ENCODE data around the gene ZNF793.

The ZNF793 gene

DNA sequence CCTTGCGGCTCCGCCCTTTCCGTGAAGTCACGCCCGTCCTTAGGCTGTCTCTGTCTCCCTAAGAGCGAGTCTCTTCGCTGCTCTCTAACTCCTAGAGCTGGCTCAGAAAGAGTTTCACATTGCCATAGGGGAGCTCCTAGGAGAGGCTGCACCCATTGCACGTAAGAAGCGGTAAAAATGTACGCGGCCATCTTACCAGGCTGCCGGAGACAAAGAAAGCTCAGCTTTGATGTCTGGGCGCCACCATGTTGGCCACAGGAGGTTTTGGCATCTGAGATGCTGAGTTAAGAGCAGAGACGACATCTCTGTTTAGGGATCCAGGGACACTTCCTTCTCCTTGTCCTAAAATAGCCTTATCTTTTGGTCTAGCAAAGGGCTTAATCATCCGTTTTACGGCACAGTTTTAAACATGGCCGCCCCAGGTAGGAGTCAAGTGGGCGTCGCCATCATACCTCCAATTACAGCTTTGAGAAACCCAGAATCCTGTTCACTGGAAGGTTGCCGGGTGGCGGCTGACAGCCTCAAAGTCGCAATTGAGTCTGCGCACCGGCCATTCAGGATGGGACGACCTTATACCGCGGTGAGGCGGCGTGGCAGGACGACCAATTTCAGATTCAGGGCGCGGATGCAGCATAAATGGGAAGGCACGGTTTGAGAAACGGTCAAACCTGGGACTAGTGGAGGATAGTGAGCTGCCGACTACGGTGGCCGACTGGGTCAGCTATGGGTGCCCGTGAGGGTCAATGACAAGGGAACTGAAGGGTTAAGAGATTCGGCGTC is at the start of gene ZNF793:
TSS of gene ZNF793 (plus strand) at position 553 of the 780 bp plus-strand sequence. CDS start 16,501 bp downstream, outside the sequence.
- peak; percentile 70 for DNase-seq

DNA sequence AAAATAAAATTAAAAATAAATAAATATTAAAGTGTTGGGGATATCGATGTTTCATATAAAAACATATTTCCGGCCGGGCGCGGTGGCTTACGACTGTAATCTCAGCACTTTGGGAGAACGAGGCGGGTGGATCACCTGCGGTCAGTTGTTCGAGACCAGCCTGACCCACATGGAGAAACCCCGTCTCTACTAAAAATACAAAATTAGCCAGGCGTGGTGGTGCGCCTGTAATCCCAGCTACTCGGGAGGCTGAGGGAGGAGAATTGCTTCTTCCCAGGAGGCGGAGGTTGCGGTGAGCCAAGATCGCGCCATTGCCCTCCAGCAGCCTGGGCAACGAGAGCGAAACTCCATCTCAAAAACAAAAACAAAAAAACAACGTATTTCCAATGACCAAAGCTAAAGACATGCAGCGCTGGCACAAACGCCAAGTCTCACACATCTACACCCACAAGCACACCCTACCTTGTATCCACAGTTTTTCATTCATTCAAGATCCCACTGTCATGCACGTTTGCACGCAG is 40.4 kb upstream of the ZNF793 start:
- no peak for DNase-seq

DNA sequence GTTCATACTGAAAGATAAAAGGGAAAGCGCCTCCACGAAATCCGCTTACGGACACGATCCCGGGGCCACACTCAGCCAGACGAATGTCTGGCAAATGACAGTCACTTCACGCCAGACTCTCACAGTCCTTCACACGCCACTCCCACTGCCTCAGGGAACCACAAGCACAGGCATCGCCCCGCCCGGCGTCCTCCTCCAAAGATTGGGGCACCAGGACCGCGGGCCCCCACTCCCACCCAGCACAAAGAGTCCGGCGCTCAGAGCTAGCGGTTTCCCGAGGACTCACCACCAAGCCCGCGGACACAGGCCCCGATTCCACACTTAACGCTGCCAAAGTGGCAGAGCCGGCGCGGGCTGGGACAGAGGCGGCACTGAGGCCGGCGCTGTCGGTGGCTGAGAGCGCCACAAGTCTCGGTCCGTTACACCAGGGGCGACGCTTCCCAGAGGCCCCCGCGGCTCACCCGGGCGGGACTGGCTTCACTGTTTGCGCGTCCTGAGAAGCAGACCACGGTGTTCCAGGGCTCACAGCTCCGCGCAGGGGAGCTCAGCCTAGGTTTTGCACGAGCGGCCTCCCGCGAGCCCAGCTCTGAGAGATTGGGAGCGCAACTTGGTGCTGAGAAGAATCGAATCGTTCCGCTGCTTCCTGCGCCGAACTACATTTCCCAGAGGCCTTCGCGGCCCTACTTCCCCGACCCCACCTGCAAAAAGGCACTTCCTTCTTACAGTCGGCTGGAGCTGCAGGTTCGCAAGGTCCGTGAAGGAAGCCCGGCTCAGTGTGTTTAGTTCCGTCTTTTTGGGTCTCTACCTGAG is 39.7 kb upstream of the ZNF793 start, which contains the start of gene ZNF569:
TSS of gene ZNF569 (minus strand) at position 647 of the 810 bp plus-strand sequence. CDS start 22,523 bp downstream, outside the sequence.
- DNase-seq, result peak; percentile 91

DNA sequence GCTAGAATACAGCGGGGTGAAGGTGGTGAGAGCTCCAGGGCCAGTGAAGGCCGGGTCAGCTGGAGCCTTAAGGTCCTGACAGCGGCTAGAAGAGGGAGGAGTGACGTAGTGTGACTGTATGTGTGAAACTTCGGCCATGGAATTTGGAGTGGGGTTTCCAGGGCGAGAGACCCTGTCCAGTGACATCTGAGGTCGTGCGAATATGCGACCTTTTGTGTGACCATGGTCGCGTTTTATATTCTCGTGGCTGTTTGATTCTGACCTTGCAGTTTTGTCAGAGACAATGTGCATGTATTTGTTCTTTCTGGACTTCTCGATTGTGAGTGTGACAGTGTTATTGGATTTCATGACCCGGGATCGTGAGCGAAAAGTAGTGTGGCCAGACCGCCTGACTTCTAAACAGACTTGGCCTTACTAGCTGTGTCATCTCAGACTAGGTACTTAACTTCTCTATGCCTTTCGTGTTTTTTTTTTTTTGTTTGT is 39.1 kb upstream of the ZNF793 start:
- no peak for DNase-seq

DNA sequence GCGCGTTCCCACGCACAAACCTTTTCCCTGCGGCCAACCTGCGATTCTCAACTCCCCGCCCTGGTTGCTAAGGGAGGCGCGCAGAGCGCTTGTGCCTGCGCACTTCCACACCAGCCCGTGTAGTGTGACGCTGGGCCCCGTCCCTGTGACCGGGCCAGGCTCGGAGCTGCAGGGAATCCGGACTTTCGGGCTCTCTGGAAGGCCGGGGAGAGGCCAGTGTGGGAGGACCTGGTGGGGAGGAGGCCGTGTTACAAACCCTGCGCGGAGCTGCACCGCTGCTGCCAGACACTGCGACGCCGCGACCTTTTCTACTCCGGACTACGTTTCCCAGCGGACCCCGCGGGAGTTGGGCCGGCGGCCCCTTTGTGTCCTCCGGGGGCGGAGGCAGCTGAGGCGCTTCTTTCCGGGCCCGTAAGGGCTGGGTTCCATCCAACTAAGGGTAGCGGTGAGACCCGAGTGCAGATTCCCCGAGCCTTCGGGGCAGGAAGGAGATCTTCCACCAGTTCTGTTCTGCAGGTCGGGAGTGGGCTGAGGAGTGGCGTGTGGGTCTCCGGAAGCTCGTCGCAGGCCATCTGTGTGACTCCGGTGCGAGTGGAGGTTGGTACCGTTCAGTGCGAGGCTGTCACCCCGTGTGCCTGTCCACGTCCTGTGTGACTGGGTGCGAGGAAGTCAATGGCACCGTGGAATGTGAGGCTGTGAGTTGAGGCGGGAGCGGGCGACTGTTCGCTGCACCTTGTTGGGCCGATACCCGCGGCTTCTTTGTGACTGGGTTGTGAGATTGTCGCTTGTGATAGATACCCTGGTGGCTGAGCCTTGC is 37.6 kb upstream of the ZNF793 start, which contains the start of gene ZNF570:
TSS of gene ZNF570 (plus strand) at position 396 of the 817 bp plus-strand sequence. CDS start 999 bp downstream, outside the sequence.
- peak; percentile 89 for DNase-seq

DNA sequence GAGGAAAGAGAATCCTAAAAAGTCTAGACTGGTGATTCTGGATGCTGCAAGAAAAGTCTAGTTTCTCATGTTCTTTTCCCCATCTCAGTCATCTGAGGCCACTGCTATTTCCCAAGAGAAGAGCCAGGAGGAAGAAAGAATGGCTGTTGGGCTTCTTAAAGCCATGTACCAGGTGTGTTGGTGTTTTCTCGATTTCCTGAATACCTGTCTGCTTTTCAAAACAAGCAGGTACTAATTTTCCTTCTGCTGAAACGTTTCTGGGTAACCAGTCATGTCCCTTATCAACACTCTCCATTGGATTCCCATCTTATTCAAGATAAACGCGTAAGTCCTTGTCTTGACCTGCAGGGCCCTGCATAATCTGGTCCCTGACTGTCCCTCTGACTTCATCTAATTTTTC is 36.5 kb upstream of the ZNF793 start:
- DNase-seq, result no peak

DNA sequence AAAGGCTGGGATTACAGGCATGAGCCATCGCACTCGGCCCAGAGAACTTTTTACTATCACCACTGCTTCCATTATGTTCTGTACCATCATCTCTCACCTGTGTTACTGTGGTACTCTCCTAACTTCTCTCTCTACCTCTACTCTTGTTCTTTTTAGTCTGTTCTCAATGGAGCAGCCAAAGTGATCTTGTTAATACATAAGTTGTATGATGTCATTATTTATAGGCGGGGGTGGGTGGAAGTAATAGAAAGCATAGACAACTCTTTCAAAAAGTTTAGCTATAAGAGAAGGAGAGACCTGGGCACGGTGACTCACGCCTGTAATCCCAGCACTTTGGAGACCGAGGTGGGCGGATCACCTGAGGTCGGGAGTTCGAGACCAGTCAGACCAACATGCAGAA is 34.6 kb upstream of the ZNF793 start:
- no peak for DNase-seq

DNA sequence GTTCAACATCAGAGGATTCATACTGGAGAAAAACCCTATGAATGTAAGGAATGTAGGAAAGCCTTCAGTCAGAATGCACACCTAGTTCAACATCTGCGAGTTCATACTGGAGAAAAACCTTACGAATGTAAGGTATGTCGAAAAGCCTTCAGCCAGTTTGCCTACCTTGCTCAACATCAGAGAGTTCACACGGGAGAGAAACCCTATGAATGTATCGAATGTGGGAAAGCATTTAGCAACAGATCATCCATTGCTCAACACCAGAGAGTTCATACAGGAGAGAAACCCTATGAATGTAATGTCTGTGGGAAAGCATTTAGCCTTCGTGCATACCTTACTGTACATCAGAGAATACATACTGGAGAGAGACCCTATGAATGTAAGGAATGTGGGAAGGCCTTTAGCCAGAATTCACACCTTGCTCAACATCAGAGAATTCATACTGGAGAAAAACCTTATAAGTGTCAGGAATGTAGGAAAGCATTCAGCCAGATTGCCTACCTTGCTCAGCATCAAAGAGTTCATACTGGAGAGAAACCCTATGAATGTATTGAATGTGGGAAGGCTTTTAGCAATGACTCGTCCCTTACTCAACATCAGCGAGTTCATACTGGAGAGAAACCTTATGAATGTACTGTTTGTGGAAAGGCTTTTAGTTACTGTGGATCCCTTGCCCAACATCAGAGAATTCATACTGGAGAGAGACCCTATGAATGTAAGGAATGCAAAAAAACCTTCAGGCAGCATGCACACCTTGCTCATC is 22.2 kb upstream of the ZNF793 start:
- DNase-seq, result no peak

DNA sequence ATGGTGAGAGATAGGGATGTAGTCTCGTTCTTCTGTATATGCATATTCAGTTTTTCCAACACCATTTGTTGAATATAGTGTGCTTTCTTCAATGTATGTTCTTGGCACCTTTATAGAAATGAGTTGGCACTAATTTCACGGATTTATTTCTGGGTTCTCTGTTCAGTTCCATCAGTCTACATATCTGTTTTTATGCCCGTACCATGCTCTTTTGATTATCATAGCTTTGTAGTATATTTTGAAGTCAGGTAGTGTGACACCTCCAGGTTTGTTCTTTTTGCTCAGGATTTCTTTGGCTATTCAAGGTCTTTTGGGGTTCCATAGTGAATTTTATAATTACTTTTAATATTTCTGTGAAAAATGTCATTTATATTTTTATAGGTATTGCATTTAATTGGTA is 14.5 kb upstream of the ZNF793 start:
- DNase-seq, result no peak

DNA sequence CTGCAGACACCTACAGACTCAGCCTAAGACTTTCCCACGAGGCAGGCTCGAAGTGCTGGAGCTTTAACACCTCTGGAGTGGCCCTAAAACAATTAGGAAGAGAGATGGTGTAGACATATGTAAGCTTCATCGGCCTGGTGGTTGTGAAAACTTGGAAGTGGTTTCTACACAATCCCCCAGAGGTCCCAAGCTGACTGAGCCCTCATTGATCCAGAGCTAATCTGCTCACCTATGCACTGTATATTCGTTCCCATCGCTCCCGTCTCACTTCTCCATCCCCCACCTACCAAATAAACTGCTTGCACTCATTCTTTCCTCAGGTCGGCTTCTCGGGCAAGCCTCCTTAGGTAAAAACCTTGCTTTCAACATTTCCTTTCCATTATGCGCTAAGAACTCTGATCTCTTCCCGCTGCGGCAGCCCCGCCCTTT is 767 bp upstream of the ZNF793 start:
- DNase-seq, result no peak

DNA sequence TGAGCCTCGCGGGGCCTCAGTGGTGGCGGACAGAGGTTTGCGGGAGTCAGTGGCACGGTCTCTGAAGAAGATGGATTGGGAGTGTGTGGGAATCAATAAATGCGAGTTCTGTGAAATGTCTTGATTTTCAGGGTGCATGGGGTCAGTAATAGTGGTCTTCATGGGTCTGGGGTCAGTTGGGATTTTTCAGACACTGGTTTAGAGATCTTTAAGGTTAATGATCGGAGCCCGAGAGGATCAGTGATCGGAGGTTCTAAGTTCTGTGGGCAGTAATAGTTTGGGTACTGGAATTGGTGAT is 377 bp downstream of the ZNF793 start:
- no peak for DNase-seq

DNA sequence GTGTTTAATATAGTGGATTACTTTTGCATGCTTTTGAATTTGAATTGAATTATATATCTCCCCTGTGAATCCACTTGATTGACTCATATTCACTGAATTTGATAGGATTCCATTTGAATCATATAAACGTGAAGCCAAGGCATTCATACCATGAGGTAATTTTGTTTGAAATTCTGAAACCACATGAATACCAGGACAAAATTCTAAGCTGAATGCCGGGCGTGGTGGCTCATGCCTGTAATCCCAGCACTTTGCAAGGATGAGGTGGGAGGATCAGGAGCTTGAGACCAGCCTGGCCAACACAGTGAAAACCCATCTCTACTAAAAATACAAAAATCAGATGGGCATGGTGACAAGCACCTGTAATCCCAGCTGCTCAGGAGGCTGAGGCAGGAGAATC is 4.4 kb downstream of the ZNF793 start:
- DNase-seq, result no peak

DNA sequence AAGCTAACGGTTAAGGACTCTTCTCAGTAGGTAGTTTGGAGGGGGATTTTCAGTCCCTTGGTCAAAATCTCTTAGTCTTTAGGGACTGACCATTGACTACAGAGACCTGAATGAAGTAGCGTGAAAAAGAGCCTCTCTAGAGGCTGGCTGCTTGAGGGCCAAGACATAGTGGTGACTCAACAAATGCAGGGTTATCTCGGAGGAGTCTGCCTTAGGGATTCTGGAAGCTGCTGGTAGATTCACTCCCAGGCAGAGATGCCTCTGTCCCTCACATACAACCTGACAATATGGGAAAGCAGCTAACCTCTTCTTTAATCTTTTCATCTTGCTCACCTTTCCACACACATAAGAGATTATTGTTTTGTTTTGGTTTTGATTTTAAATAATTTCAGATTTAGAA is 5.1 kb downstream of the ZNF793 start:
- DNase-seq, result no peak

DNA sequence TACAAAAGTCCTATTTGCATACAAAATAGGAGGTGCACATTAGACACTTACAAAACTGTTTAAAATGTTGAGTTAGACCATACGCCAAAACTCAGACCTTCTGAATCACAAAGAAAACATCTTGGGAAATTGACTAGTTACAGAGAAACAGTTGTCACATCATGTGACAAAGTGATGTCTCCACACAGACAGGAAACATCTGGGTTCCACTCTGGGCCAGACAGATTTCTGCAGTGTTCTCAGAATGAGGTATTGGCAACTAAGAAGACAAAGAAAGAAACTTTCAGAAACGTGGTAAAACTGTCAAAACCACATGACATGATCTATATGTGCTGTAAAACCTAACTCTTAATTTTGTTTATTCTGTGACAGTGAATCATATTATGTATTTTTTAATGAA is 6.7 kb downstream of the ZNF793 start:
- DNase-seq, result no peak

DNA sequence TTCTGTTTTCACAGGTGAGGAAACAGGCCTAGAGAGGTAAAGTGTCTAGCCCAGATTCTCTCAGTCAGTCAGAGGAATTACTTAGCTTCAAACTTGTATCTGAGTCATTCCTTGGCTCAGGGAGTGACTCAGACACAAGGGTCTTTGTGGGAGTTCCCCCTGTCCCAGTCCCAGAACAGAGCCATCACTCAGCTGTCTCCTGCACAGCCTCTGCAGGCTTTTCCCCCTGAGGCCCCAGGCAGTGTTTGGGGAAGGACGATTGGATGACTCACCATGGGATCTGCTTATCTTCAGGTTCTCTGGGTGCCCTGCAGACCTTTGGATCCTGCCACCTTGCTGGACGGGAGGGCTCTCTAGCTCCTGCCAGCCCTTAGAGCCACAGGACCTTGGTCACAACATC is 13.2 kb downstream of the ZNF793 start:
- no peak for DNase-seq

DNA sequence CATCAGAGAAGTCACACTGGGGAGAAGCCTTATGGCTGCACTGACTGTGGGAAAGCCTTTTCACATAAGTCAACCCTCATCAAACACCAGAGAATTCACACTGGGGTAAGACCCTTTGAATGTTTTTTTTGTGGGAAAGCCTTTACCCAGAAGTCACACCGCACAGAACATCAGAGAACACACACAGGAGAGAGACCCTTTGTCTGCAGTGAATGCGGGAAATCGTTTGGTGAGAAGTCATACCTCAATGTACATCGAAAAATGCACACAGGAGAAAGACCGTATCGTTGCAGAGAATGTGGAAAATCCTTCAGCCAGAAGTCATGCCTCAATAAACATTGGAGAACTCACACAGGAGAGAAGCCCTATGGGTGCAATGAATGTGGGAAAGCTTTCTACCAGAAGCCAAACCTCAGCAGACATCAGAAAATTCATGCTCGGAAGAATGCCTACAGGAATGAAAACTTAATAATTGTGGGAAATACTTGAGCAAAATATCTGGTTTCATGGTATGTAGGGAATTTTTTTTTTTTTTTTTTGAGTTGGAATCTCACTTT is 30.7 kb downstream of the ZNF793 start:
- DNase-seq, result no peak

DNA sequence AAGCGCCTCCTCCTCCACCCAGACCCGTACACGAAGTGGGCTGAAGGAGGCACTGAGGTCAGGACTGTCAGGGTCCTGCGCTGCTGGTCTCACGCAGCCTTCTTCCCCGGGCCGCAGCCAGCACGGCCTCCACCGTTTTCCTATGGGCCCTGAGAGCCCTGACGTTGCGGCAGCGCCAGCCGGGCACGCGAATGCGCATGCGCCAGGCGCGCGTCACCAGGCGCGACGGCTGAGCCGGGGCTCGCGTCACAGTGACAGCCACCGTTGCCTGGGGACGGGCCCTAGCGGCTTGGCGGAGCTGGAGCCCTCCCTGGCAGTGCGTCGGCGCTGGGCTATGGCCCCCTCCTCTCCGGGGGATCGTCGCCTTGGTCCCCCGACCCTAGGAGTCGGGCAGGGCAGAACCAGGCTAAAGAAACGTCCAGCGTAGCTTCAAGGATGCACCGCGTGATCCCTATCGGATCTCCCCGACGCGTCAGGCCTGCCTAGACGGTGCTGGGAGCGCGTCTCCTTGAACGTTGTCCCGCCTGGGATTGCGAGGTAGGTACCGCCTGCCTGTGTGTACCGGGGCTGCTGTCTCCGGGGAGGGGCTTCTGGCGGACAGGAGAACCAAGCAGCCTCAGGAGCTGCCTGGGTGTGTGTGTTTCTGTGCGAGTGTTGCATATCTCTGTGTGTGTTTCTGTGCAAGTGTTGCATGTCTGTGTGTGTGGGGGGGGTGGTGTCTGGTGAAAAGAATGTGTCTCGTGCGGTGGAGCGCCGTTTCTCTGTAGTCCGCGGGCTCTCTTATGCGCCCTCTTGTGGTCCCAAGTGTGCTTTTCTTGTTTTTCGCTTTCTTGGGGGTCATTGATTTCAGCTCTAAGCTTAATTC is 44.6 kb downstream of the ZNF793 start:
- DNase-seq, result peak; percentile 72

DNA sequence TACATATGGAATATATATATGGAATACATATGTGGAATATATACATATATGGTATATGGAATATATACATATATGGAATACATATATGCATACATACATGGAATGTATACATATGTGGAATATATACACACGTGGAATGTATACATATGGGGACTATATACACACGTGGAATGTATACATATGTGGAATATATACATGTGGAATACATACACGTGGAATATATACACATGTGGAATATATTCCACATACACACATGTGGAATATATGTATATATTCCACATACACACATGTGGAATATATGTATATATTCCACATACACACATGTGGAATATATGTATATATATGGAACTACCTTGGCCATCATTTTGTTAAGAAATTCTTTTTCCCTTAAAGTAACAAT is 56.8 kb downstream of the ZNF793 start:
- no peak for DNase-seq

DNA sequence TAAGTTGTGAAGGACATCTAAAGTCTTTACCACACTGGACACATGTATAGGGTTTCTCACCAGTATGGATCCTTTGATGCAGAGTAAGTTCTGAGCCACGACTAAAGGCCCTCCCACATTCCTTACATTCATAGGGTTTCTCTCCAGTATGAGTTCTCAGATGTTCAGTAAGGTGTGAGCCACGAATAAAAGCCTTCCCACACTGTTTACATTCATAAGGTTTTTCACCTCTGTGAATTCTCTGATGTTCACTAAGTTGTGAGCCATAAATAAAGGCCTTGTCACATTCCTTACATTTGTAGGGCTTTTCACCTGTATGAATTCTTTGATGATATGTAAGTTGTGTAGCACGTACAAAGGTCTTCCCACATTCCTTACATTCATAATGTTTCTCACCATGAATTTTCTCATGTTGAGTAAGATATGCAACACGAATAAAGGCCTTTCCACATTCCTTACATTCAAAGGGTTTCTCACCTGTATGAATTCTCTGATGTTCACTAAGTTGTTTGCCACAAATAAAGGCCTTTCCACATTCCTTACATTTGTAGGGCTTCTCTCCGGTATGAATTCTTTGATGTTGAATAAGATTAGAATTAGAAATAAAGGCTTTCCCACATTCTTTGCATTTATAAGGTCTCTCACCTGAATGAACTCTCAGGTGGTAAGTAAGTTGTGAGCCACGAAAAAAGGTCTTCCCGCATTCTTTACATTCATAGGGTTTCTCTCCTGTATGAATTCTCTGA is 58.1 kb downstream of the ZNF793 start:
- no peak for DNase-seq

DNA sequence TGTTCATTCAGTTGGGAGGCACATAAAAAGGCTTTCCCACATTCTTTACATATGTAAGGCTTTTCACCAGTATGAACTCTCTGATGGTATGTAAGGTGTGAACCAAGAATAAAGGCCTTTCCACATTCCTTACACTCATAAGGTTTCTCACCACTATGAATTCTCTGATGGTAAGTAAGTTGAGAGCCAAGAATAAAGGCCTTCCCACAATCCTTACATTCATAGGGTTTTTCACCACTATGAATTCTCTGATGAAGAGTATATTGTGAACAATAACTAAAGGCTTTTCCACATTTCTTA is 58.6 kb downstream of the ZNF793 start:
- DNase-seq, result no peak

Data from activated CD4-positive, alpha-beta T cell treated with anti-CD3 and anti-CD28 coated beads, Interleukin-2, Interleukin-6, amounts not matched to agents 100 ng/mL and 50 ng/mL, durations not matched to agents 16 hours and 8 hours (primary cell).